ENCODE data around the gene ZNF311.
"Not testable (repeated sequence)": the region's sequence is repeated elsewhere in the genome, so short reads cannot be mapped to it uniquely, and the experiment has no call there.

Gene ZNF311

DNA sequence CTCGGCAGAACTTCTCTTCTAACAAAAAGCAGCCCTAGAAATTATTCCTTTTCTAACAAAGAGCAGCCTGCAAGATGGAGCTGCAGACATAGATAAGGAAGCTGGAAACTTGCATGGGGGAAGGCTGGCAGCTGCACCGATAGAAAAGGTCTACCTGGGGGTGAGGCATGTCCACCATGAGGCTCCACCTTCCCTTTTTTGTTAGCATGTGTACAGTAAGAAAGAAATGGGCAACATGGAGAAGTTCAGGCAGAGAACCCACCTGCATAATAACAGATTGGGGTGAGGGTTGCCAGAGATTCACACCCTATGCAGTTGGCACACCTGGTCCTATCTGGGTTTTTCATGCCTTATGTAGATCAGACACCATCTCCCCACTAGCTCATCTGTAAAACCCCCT lies 25.4 kb downstream of the ZNF311 start:
- in situ Hi-C loops (cut with MboI; ENCODE audit: low sequenced_read_pairs, unreplicated experiment): no loop called here
- TF ChIP-seq, protein P1, sequence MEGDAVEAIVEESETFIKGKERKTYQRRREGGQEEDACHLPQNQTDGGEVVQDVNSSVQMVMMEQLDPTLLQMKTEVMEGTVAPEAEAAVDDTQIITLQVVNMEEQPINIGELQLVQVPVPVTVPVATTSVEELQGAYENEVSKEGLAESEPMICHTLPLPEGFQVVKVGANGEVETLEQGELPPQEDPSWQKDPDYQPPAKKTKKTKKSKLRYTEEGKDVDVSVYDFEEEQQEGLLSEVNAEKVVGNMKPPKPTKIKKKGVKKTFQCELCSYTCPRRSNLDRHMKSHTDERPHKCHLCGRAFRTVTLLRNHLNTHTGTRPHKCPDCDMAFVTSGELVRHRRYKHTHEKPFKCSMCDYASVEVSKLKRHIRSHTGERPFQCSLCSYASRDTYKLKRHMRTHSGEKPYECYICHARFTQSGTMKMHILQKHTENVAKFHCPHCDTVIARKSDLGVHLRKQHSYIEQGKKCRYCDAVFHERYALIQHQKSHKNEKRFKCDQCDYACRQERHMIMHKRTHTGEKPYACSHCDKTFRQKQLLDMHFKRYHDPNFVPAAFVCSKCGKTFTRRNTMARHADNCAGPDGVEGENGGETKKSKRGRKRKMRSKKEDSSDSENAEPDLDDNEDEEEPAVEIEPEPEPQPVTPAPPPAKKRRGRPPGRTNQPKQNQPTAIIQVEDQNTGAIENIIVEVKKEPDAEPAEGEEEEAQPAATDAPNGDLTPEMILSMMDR (IDR thresholded peaks at IDR 0.05; ENCODE audit: borderline replicate concordance, control extremely low read depth, extremely low read depth, insufficient read depth, missing control alignments): no peak
- no peak for DNase-seq (ENCODE audit: low spot score)

DNA sequence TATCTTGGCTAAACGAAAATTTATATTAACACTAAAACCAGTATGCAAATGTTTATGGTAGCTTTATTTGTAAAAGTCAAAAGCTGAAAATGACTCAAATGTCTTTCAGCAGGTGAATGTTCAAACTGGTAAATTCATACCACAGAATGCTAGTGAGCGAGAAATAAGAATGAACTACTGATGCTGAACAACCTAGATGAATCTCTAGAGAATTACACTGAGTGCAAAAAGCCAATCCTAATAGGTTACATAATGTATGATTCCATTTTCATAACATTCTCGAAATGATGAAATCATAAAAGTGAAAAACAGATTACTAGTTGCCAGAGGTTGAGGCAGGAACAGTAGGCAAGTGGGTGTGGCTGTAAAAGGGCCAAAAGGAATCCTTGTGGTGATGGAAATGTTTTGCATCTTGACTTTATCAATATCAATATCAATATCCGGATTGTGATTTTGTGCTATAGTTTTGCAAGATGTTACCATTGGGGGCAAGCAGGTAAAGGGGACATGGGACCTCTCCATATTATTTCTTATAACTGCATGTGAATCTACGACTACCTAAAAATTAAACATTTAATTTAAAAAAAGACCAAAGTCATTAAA lies 26.1 kb downstream of the ZNF311 start:
- TF ChIP-seq, protein P1 (IDR thresholded peaks at IDR 0.05; ENCODE audit: borderline replicate concordance, control extremely low read depth, extremely low read depth, insufficient read depth, missing control alignments): no peak
- DNase-seq (ENCODE audit: low spot score): no peak
- in situ Hi-C loops (cut with MboI; ENCODE audit: low sequenced_read_pairs, unreplicated experiment): no loop called here

DNA sequence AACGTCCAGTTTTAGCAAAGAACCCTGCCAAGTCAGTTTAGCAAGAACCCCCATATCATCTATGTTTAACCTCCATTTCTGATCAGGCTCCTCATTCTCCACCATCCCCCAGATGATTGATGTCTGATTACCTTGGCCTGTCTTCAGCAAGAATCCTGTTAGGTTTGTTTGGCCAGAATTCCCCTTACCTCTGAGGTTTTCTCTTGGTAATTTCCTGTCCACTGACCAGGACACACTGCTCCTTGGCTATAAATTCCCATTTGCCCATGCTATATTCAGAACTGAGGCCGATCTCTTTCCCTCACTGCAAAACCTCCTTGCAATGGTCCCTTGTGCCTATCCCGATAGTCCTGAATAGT lies 27.0 kb downstream of the ZNF311 start:
- no peak for DNase-seq (ENCODE audit: low spot score)
- in situ Hi-C loops (cut with MboI; ENCODE audit: low sequenced_read_pairs, unreplicated experiment): no loop called here
- TF ChIP-seq, protein P1 (IDR thresholded peaks at IDR 0.05; ENCODE audit: borderline replicate concordance, control extremely low read depth, extremely low read depth, insufficient read depth, missing control alignments): no peak

DNA sequence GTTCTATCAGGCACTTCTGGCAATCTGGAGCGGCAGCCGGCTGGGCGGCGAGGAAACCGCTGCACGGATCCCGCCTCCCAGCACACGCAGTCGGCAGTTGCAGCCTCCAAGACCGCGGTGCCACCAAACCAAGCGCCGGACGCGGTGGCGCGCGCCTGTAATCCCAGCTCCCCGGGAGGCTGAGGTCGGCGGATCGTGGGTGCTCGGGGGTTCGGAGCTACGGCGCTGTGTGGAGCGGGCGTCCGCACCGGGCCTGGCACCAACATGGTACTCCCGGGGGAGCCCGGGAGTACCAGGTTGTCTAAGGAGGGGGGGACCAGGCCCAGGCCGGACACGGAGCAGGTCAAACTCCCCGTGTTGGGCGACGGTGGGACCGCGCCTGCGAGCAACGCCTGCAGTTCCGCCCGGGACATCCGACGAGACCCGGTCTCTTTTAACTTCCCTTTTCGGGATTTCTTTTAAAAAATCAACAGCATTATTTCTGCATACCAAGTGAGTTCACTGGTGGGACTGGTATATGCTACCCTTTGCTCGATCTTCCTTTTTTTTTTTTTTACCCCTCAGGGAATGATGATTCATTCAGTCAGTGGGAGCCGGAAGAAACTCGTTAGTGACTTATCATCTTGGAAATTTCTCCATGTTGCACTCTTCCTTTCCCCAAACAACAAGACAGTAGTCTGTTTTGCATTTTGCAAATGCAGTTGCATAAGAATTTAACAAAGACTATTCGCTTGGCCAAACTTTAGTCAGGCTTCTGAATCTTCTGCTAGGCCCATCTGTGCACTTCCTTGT lies 27.6 kb downstream of the ZNF311 start:
- DNase-seq (ENCODE audit: low spot score): peak; percentile 41
- in situ Hi-C loops (cut with MboI; ENCODE audit: low sequenced_read_pairs, unreplicated experiment): no loop called here
- TF ChIP-seq, protein P1 (IDR thresholded peaks at IDR 0.05; ENCODE audit: borderline replicate concordance, control extremely low read depth, extremely low read depth, insufficient read depth, missing control alignments): no peak

DNA sequence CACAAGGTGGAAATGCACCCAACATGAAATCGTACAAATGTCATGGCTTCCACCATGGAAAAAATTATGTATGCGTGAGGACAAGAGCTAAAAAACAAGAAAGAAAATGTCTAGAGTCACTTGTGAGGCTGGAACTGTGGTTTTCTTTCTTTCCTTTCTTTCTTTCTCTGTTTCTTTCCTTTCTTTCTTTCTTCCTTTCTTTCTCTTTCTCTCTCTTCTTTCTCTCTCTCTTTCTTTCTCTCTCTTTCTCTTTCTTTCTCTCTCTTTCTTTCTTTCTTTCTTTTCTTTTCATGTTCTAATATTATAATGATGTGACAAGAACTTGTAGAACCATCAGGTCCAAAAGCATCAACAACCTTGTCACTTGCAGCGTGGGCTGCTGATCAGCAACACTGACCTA lies 28.4 kb downstream of the ZNF311 start:
- no peak for DNase-seq (ENCODE audit: low spot score)
- TF ChIP-seq, protein P1 (IDR thresholded peaks at IDR 0.05; ENCODE audit: borderline replicate concordance, control extremely low read depth, extremely low read depth, insufficient read depth, missing control alignments): no peak
- in situ Hi-C loops (cut with MboI; ENCODE audit: low sequenced_read_pairs, unreplicated experiment): no loop called here

DNA sequence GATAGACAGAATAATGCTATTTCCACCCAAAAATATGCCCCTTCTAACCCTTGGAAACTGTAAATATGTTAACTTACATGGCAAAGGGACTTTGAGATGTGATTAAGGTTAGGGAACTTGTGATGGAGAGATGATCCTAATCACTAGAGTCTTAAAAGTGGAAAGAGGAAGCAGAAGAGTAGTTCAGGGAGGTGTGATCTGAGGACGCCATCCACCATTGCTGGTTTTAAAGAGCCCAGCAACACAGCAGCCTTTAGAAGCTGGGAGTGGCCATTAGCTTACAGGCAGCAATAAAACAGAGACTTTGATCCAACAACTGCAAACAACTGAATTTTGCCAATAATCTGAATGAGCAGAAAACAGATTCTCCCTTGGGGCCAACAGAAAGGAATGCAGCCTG lies 30.6 kb downstream of the ZNF311 start:
- TF ChIP-seq, protein P1 (IDR thresholded peaks at IDR 0.05; ENCODE audit: borderline replicate concordance, control extremely low read depth, extremely low read depth, insufficient read depth, missing control alignments): no peak
- in situ Hi-C loops (cut with MboI; ENCODE audit: low sequenced_read_pairs, unreplicated experiment): no loop called here
- no peak for DNase-seq (ENCODE audit: low spot score)

DNA sequence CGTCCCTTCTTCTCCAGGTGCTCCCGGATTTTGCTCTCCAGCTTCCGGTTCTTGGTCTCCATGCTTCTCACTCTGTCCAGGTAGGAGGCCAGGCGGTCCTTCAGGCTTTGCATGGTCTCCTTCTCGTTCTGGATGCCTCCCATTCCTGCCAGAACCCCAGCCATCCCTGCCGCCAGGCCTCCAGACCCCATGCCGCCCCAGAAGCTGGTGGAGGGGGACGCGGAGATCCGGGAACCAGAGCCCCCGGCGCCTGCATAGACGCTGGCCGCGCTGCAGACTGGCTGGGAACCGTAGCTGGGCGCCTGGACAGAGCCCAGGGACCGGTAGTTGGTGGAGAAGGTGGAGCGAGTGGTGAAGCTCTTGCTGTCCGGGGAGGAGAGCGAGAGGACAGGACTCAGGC lies 35.1 kb downstream of the ZNF311 start:
- DNase-seq (ENCODE audit: low spot score); in situ Hi-C loops (cut with MboI; ENCODE audit: low sequenced_read_pairs, unreplicated experiment): not testable (repeated sequence)
